HK-2 (cell line): ENCODE results near the gene CA5B.
"Not testable (repeated sequence)": the region's sequence is repeated elsewhere in the genome, so short reads cannot be mapped to it uniquely, and the experiment has no call there.

ENCODE experiments used
- DNase-seq: peaks from one replicate; pipeline ENCODE4 v3.0.0-alpha.2; 2018; ENCODE audit not compliant: unreplicated experiment

Gene CA5B

DNA sequence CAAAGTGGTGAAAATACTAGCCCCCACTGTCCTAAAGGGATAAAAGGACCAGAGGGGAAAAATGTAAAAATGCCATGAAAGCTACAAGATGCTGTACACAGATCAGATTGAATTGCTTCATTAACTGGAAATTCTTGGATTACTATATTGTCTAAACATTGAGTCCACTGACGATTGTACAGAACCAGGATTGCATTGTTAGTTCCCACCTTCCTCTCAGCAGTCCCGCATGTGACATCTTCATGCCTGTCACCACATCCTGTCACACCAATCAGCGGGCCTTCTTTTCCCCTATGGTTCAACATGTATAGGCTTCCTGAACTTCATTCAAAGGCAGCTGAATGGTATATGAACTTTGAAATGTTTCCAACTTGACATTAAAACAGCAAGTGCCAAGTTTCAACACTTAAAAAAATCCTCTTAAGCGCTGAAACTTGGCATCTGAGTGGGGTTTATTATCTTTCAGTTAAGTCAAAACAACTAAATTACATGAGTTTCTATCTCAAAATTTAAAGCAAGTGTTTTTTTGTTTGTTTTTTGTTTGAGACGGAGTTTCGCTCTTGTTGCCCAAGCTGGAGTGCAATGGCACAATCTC, 76.8 kb downstream of the CA5B start:
- no peak for DNase-seq

DNA sequence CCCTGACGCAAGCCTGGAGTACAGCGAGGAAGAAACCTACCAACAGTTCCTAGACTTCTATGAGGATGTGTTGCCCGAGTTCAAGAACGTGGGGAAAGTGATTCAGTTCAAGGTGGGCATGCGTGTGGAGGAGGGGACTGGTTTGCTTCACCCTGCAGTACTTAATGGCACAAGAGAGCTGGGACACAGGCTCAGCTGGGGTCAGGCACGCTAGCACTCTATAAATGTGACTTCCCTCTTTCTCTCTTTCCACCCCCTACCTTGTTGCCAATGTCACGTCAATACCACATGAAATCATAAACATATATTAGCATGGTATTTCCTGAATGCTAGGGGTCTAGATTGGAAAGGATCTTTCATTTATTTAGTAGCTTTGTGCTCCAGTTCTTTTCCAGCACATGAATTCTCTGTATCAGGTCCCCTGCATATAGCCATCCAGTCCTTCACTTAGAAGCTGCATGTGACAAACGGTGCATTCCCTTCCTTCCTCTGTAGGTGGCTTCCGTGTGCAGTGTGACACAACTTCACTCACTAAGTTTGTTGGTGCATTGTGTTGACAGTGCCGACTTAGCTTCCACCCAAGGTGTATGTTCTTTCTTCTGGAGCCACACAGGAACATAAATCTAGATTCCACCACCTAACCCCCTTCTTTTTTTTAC, 77.8 kb downstream of the CA5B start:
- no peak for DNase-seq

DNA sequence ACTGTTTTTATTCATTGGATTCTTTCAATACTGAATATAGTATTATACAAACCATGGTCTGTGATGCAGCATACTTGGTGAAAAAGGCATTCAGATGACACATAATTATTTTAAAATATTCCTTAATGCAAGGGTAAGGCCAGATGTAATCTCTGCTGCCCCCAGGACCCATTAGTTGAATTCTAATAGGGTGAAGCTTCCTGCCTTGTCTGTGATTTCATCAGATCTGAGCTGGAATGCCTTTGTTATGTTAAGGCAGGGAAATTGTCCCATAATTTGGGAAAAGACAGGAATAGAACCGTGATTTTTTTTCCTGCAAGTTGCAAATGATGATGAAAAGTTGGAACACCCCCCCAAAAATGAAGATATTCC, 78.4 kb downstream of the CA5B start:
- DNase-seq: no peak

DNA sequence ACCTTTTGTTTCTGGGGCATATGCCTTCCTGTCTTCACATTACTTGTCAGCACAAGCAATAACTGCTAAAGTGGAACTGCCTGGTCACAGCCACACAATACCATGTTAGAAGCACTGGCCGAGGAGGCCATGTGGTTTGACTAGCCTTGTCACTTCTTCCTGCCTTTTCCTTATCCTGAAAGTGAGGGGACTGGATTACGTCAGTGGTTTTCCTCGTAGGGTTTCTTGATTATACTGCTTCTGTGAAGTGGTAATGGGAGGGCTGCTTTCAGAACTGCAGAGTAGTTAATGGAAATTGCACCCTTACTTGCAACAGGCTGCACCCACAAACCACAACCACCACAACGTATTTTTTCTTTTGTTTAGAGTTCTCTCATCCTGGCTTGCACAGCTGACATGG, 78.8 kb downstream of the CA5B start:
- DNase-seq: no peak

DNA sequence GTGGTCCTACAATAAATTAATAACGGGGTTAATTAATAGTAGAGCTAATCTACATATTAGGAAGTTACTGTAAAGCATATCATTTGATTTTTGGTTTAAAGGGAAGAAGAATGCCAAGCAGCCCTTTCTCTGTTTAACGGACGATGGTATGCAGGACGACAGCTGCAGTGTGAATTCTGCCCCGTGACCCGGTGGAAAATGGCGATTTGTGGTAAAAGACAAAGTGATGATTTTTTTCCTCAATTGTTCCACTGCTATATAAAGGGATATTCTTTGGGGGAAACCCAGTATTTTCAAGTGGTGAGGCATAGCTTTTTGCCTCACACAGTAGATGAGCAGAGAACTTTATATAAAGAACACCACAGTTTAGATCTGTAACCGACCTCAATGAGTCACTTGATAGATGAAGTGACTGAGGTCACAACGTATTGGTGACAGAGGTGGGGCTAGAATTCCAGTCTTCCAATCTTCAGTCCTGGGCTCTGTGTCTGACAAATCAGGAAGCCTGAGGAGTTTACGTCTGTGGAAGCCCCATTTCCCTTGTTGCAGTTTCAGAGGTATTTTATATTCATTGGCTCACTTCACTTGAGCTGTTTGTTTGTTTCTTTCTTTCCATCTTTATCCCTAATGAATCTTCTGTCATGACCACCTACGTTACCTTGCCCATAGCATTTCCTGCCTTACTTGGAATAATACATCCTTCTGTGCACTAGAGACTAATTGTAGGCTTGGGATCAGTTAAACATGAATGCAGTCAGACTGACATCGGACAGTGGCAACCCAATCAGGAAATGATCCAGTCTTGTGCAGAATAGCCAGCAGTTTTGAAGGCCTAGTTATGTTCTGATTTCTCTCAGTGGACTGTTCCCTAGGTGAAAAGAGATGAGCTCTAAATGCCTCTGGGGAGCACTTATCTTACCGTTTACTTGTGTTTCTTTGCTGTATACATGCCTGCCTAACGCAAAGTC, 82.3 kb downstream of the CA5B start:
- no peak for DNase-seq

DNA sequence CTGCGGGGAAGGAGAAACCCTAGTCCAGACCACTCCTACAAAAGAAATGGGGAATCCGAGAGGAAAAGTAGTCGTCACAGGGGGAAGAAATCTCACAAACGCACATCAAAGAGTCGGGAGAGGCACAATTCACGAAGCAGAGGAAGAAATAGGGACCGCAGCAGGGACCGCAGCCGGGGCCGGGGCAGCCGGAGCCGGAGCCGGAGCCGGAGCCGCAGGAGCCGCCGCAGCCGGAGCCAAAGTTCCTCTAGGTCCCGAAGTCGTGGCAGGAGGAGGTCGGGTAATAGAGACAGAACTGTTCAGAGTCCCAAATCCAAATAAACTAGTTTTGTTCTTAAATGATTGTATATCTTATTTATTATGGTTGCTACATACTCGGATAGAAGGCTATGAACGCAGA, 84.9 kb downstream of the CA5B start:
- DNase-seq: no peak

DNA sequence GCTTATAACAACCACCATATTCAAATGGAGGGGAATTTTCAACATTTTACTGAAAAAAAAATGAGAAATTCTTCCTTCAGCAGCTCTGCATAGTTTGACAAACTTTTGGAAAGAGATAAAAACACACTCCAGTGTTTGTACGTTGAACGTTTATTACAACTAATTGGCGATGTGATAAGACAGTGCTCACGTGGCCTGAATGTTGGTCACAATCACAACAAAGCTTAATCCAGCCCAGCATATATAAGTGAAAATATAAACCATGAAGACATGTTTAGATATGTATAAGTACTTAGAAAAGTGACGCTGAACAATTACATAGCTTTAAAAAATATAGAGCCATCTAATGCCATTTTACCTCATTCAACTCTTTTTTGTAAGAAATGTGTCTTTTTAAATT, 87.9 kb downstream of the CA5B start:
- no peak for DNase-seq

DNA sequence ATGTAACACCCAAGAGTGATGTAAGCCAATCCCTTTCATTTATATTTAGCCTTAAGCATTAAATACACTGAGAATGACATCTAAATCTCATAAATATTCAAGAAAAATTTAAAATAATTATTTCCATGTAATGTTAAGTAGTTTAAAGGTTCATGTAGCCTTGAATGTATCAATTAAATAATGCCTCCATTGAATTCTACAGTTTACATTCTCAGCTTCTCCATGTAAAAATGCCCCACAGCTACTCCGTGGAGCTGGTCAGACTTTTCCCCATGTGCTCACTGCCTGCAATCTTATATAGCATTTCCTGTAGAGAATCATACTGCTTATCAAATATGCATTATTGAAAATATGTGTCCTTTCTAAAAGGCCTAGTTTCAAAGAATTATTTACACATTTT, 91.1 kb downstream of the CA5B start:
- DNase-seq: no peak

DNA sequence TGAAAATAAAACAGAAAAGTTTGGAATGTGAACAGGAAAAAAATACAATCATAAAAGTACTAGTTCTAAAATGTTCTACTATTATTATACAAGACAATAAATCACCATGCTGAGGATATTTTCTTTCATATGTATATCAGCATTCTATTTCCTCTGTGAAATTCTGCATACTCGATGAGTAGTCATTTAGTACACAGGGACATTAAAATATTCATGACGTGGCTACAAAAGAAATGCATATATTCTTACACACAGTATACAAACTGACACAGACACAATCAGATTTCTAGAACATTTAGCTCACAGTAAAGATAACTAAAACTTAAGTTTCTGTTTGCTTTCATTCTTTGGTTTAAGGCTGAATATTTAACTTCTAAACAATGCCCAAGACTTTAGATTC, 93.3 kb downstream of the CA5B start:
- DNase-seq: not testable (repeated sequence)

DNA sequence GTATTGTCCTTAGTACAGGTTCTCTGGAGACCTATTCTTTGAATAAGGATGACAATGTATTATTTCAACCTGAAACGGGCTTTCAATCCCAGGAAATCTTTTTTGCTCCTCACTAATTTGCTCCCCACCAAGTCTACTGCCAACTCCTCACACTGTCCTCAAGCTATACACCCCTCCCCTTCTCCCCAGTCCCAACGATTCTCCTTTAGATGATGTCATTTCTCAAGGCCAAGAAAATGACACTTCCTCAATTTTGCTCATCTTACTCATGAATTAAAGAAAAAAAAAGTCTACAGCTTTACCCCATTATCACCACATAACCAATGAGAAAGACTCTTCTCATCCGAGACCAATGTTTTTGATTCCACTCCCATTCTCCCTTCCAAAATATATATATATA, 96.0 kb downstream of the CA5B start:
- no peak for DNase-seq

DNA sequence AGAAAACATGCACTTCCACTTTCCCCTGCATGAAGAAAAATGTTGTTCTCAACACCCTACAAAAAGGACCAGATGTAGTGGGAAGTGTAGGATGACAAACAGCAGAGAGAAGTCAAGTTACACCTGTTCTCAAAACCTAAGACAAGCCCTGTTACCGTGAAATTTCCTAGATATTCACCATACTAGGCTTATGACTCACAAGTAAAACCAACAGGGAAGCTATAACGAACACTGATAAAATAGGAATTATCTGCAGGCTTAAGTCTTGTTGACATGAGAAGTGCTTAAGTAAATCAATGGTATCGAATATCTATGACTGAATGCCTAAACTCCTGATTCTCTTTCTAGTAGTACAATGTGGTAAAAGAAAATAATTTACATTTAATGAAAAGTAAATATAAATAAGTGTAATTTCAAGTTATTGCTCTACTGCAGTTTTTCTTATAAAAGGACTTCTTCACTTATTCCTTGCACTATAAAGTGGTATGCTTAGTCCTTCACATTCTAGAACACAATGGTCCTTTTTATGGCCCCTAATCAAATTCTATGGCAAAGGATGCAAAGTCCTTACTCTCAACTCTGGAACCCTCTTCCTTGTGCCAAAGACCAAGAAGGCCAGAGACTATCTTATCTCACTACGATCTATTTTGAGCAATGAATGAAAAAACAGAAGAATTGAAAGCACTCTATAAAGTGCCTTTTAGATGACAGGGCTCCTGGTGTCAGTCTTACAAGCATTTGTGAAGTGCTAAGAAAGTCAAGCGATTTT, 96.9 kb downstream of the CA5B start:
- DNase-seq: no peak
